ENCODE data around the gene ALDH16A1. TPM values are rescaled to one million over a fixed set of nuclear protein-coding genes. Genes with fewer than 3 reads are reported as not detected.

The ALDH16A1 gene
- total RNA-seq, 1 experiment from 2014 or later, result 51.7 TPM

GRCh38 chr19:49407482-49408015 lies 45.5 kb upstream of the ALDH16A1 start:
- Histone ChIP-seq H3K56ac (ENCODE audit: insufficient read length, low read depth, low read length) (no peak overlapping the region), H3K4ac (ENCODE audit: low read depth, low read length) (no peak overlapping the region), H3K4me1 (ENCODE audit: insufficient read depth, low read length) (peaks cover 9% of the 10 kb centered on the region; the same call in 1 of the 2 replicates), H3K9me3 (ENCODE audit: control insufficient read depth, low read depth, low read length) (no peaks in the 10 kb centered on the region), H3K79me2 (ENCODE audit: insufficient read depth, low read length) (no peaks in the 10 kb centered on the region), H2BK120ac (ENCODE audit: low read depth, low read length, poor library complexity, severe bottlenecking) (no peak overlapping the region), H4K5ac (ENCODE audit: insufficient read length, low read depth, low read length) (no peak overlapping the region), H2BK12ac (ENCODE audit: insufficient read length, low read depth, low read length) (no peak overlapping the region), H2AK5ac (ENCODE audit: insufficient read length, low read length) (no peak overlapping the region), H3K23ac (ENCODE audit: insufficient read length, low read depth, low read length) (no peak overlapping the region), H3K23me2 (ENCODE audit: insufficient read length, low read depth, low read length, poor library complexity, severe bottlenecking) (no peaks in the 10 kb centered on the region), H4K8ac (replicated peaks; ENCODE audit: insufficient read length, low read depth, low read length) (no peak overlapping the region), H4K91ac (ENCODE audit: insufficient read length, low read depth, low read length) (no peak overlapping the region), H3K79me1 (ENCODE audit: insufficient read depth, low read depth, low read length, poor library complexity, severe bottlenecking) (no peaks in the 10 kb centered on the region), H3K18ac (ENCODE audit: insufficient read length, low read depth, low read length) (no peak overlapping the region), H2BK15ac (ENCODE audit: low read depth, low read length) (no peak overlapping the region), H4K20me1 (ENCODE audit: control insufficient read depth, insufficient read depth, insufficient read length) (peaks cover 2% of the 10 kb centered on the region), H3K27me3 (ENCODE audit: insufficient read depth, low read length) (no peaks in the 10 kb centered on the region), H3K27ac (ENCODE audit: insufficient read length, low read depth, low read length) (no peak overlapping the region), H2BK20ac (ENCODE audit: low read depth, low read length, poor library complexity, severe bottlenecking) (no peak overlapping the region), H2BK5ac (ENCODE audit: insufficient read length, low read length) (no peak overlapping the region), H3K4me2 (ENCODE audit: insufficient read depth, insufficient read length, low read length) (no peak overlapping the region), H3T11ph (ENCODE audit: low read length) (no peak overlapping the region), H3K9ac (ENCODE audit: extremely low read depth, insufficient read length, low read length) (no peak overlapping the region), H3K14ac (ENCODE audit: insufficient read depth, low read length) (no peak overlapping the region), H2AFZ (ENCODE audit: low read length) (no peak overlapping the region)
- Mint-ChIP-seq H3K4me1 (peaks cover 37 to 38% of the 10 kb centered on the region in 2 experiments), H3K27me3 (ENCODE audit: low read depth) (peaks cover 9% of the 10 kb centered on the region), H3K36me3 (ENCODE audit: insufficient read depth in 1 of 3, low read depth in 3 of 3) (no peaks in the 10 kb centered on the region; a peak in 1 of 7 replicates), H3K9me3 (no peaks in the 10 kb centered on the region), H3K27ac (no peak overlapping the region), H3K4me3 (no peak overlapping the region)
- no peak for TF ChIP-seq CTCF (conservative IDR thresholded peaks at IDR 0.05)
- DNase-seq, result no peak
- no CpG with 5 or more reads among the region's 16 CpGs for WGBS (ENCODE audit: extremely low coverage, insufficient read length, low lambda C conversion rate)

Measured in H9 (cell line).